Stimulated activated CD4-positive, alpha-beta T cell treated with anti-CD3 and anti-CD28 coated beads, Interleukin-15, amount 100 ng/mL, for 1 hour (primary cell): ENCODE data around the gene ZNF343.
"Not testable (repeated sequence)": the region's sequence is repeated elsewhere in the genome, so short reads cannot be mapped to it uniquely, and the experiment has no call there.

Experiments used
- DNase-seq, 2 donors: peaks; one replicate each; pipeline ENCODE4 v3.0.0-alpha.2; 2020; ENCODE audit warnings: low read depth in 1 of 2, low spot score in 1 of 2

The ZNF343 gene

GRCh38 chr20:2508631-2509467, at the start of gene ZNF343:
ZNF343 (minus strand) TSS chr20:2508915; CDS start chr20:2493895, 15,020 bp downstream.
- peak; percentile 51 to 54 for DNase-seq

- no peak for DNase-seq
Observed at GRCh38 chr20:2557873-2558580, 49.3 kb upstream of the ZNF343 start.

GRCh38 chr20:2545594-2545993, 36.9 kb upstream of the ZNF343 start:
- no peak for DNase-seq

GRCh38 chr20:2544211-2544610, 35.5 kb upstream of the ZNF343 start:
- no peak for DNase-seq

- no peak for DNase-seq
Observed at GRCh38 chr20:2542361-2542760, 33.6 kb upstream of the ZNF343 start.

GRCh38 chr20:2541940-2542339, 33.2 kb upstream of the ZNF343 start:
- no peak for DNase-seq

- DNase-seq: no peak
Observed at GRCh38 chr20:2538931-2539720, 30.4 kb upstream of the ZNF343 start.

- DNase-seq: no peak
Observed at GRCh38 chr20:2538356-2538755, 29.6 kb upstream of the ZNF343 start.

- no peak for DNase-seq
Observed at GRCh38 chr20:2537101-2537500, 28.4 kb upstream of the ZNF343 start.

GRCh38 chr20:2536560-2536986, 27.9 kb upstream of the ZNF343 start, which contains the start of gene TMC2:
TMC2 (plus strand) TSS chr20:2536573; CDS start chr20:2536622, 49 bp downstream.
- DNase-seq: no peak

- DNase-seq: no peak
Observed at GRCh38 chr20:2535711-2536559, 27.2 kb upstream of the ZNF343 start.

GRCh38 chr20:2533118-2533517, 24.4 kb upstream of the ZNF343 start:
- DNase-seq: no peak

- DNase-seq: no peak
Observed at GRCh38 chr20:2528671-2529271, 20.1 kb upstream of the ZNF343 start.

GRCh38 chr20:2527762-2528161, 19.0 kb upstream of the ZNF343 start:
- no peak for DNase-seq

- DNase-seq: not testable (repeated sequence)
Observed at GRCh38 chr20:2526218-2526583, 17.5 kb upstream of the ZNF343 start.

- peak in 1 of 2 donors; percentile 22 for DNase-seq
Observed at GRCh38 chr20:2524709-2525506, 16.2 kb upstream of the ZNF343 start.

GRCh38 chr20:2523919-2524708, 15.4 kb upstream of the ZNF343 start:
- DNase-seq: peak; percentile 84 to 92

- not testable (repeated sequence) for DNase-seq
Observed at GRCh38 chr20:2522826-2523429, 14.2 kb upstream of the ZNF343 start.
